Omental fat pad (tissue), 4 donors: ENCODE measurements around the gene EGR4. TPM values are rescaled to one million over a fixed set of nuclear protein-coding genes. Genes with fewer than 3 reads are reported as not detected.
A peak's percentile ranks its signal among the peaks of the same experiment; 100 is the strongest.

ENCODE experiments used
- ATAC-seq: fragments of 150-250 bp; one replicate; pipeline ENCODE4 v1.9.1; 2016; ENCODE audit warnings: mild to moderate bottlenecking, moderate library complexity; ENCODE audit not compliant: low FRiP score
- DNase-seq: peaks from one replicate; pipeline ENCODE4 v3.0.0-alpha.2; 2019; ENCODE audit warnings: low spot score
- CTCF ChIP-seq, 3 donors: fragments of 450-650 bp; IDR thresholded peaks; one replicate each; pipeline ENCODE4 v1.5.1; 2016 to 2017; ENCODE audit warnings: antibody characterized with exemption in 3 of 3, mild to moderate bottlenecking in 3 of 3, moderate library complexity in 2 of 3
- total RNA-seq, 4 donors: library from RNA; depleted of rRNA; stranded (reverse); fragments of >200 nt; gene quantifications; one replicate each; pipeline ENCODE4 v1.1.0, GENCODE V29; 2016

EGR4 gene
- total RNA-seq, 4 donors from 2014 or later = not detected

DNA sequence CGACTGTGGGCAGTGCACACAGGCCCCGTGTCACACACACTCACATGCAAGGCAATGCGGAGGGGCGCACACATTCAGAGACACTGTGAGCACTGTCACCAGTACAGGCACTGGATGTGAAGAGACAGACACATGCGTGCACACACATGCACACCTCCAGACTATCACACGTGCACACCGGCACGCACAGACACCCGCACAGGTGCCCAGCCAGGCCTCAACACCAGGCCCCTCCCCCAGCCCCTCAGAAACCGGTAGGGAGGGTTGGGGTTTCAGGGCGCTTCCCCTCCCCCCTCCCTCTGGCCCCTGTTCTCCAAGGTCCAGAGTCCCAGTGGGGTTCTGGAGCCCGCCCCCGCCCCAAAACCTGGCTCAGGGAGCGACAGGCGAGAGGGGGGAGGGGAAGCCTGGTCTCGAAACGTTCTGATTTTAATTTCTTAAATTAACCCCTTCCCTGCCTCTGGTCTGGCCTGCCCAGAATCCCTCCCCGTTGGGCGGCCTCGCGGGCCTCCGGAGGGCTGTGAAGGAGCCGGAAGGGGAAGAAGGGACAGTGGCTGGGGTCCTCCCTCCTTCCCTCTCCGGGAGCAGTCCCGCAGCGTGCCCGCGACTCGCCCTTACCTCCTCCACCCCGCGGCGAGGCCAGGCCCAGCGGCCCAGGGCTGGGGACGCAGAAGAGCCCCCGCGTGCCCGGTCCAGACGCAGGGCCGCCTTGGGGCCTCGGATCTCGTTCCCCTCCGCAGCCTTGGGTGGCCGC lies 9.6 kb downstream of the EGR4 start:
- DNase-seq (no peak), ATAC-seq (peak; percentile 27)
- no peak for TF ChIP-seq CTCF (IDR thresholded peaks at IDR 0.05)

DNA sequence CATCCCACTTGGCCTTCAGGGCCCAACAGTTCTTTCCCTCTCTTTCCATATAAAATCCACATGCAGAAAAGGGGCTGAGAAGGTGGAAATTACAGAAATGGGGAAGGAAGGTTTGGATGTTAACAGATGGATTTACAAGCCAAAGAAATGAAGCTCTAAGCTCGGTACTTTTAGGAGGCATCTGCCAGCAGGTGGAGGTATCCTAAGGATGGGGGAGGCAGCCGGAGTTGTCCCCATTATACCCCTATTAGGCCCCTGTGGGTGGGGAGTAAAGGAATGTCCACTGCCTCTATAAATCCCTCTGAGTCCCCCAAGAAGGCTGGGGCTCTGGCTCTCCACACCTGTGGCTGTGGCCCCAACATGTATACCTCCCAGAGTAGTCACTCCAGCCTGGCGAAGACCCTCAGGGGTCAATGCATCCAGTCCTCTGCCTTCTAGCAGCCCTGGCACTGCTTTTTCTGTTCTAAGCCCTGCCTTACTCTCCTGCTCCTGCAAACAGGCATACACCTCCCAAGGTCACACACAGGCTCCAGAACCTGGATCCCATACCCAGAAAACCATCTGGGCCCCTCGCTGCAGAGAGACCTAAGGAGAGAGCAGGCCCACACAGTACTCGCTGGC lies 10.3 kb downstream of the EGR4 start:
- no peak for DNase-seq
- TF ChIP-seq CTCF (IDR thresholded peaks at IDR 0.05) = no peak
- ATAC-seq = no peak

- DNase-seq (no peak), ATAC-seq (no peak)
- TF ChIP-seq CTCF (IDR thresholded peaks at IDR 0.05) = no peak
Observed at GRCh38 chr2:73281244-73281643, 12.1 kb downstream of the EGR4 start.

DNA sequence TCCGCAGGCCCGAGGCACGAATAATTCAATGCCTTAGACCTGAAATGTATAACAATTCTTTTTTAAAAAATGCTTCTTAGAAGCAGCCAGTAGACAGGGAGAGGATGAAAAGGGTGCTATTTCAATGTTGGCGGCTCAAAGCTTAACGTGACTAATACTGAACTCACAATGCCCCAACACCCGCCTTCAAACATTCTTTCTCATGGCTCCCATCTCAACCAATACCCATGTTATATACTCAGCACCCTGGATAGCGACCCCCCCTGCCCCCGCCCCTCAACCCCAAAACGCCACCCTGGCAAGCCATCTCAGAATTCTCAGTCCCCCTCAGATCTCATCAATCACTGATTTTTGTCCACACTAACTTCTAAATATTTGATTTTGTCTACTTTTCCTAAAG lies 13.5 kb downstream of the EGR4 start:
- TF ChIP-seq CTCF (IDR thresholded peaks at IDR 0.05) = no peak
- no peak for ATAC-seq
- no peak for DNase-seq

DNA sequence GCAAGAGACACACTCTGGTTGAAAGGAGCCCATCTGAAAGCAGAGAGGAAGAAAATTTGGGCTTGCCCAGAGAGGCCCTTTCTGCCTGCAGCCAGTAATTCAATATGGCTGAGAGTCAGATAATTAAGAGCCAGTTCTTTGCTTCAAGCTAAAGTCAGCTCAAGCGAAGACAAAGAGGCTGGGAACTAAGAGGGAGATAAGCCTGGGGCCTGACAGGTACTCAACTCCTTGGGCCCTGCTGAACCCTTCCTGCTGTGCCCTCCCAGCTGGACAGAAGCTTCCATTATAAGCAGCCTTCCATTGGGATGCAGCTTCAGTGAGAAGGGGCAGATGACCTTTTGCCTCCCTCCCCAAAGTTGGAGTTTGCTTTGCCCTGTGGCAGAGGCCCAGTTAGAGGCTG lies 21.1 kb downstream of the EGR4 start:
- DNase-seq = no peak
- ATAC-seq = no peak
- TF ChIP-seq CTCF (IDR thresholded peaks at IDR 0.05) = no peak

DNA sequence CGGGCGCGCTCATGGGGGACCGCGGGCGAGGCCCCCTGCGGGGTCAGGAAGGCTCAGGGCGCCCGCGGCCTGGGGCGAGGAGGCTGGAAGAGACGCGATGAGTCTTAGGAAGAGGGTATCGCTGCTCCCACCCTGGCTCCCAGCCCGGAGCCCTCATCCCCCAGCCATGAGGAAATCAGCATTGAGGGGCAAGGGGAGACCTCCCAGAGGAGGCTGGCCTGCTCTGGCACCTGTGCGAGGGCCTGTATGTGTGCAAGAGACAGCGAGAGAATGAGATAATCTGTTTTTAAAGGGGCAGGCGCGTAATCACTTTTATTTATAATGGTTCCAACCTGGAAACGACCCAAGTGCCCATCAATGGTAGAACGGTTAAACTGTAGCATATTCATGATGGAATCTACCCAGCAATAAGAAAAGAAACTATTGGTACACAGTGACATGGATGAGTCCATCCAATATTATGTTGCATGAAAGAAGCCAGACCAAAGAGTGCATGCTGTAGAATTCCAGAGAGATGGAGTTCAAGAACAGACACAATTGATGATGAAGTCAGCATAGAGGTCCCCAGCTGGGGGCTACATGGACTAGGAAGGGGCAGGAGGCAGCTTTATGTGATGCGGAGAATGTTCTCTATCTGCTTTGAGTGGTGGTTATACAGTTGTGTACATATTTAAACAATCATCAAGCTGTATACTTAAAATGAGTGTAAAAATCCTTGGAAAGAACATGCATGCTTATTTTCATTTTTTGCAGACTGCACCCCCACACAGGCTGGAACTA lies 23.5 kb downstream of the EGR4 start:
- DNase-seq (no peak), ATAC-seq (no peak)
- TF ChIP-seq CTCF (IDR thresholded peaks at IDR 0.05) = no peak
